Stimulated activated CD8-positive, alpha-beta memory T cell treated with anti-CD3 and anti-CD28 coated beads, Interleukin-12 subunit alpha, Interleukin-12 subunit beta, amount 100 ng/mL, for 4 hours (primary cell): ENCODE data around the gene SUSD6.

Source experiments
- DNase-seq: peaks from one replicate; pipeline ENCODE4 v3.0.0-alpha.2; 2020; ENCODE audit warnings: low read depth

Gene SUSD6

DNA sequence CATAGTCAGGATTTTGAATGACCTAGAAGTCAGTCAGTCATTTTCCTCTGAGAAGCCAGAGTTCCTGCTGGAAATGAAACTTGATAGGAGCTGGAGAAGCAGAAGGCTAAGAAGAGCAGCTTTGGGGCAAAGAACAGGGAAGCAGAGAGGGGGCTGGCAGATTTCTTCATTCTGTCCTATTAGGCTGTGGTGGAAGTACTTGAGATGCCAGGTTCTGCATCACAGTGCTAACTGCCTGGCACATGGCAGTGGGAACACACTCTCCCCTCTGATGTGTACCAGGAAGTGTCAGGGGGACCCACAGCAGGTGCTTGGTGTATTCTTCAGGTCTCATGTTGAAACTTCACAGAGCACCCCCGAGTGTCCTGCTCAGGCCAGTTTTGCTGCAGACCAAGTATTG is 61.0 kb downstream of the SUSD6 start:
- DNase-seq = no peak

DNA sequence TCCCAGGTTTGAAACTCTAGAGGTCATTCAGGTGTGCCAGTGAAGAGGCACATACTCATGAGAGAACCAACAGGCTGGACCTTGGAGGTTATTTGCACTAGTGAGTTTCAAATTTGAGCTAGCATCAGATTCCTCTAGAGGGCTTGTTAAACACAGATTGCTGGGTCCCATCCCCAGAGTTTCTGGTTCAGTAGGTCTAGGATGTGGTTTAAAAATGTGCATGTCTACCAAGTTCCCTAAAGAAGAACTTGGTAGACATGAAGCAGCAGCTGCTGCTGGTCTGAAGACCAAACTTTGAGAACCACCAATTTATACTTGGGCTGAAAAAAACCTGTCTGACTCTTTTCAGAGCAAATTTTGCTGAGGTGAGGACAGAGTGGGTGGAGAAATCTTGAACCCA is 61.7 kb downstream of the SUSD6 start:
- DNase-seq = no peak

DNA sequence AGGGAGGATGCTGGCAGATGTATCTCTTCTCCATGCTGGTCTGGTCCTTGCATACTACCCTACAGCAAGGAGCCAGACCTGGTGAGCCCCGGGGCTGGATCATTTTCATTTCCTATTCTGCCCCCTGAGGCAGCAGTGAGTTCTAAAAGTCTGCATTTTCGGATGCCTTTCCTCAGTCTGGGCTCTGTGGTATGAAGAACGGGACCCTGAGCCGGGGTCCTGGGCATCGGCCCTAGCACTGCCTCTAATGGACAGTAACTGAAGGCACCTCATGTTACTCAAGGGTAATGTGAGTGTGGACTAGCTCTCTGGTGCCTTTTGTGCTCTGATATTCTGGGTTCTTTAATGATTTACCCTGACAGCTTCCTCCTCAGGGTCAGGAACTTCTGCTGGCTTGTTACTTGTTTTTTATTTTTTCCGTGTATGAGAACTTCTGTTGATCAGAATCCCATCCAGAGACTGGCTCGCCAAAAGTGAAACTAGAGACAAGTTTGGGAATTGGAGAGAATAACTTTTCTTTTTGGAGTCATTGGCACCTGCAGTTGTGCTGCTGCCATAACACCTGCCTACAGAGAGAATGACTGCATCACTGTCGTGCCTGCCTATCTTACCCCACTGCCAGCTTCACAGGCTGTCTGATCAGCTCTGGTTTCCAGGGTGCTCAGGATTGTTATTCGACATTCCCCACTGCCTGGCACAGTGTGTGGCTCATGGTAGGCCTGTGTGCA is 62.3 kb downstream of the SUSD6 start:
- DNase-seq = no peak

DNA sequence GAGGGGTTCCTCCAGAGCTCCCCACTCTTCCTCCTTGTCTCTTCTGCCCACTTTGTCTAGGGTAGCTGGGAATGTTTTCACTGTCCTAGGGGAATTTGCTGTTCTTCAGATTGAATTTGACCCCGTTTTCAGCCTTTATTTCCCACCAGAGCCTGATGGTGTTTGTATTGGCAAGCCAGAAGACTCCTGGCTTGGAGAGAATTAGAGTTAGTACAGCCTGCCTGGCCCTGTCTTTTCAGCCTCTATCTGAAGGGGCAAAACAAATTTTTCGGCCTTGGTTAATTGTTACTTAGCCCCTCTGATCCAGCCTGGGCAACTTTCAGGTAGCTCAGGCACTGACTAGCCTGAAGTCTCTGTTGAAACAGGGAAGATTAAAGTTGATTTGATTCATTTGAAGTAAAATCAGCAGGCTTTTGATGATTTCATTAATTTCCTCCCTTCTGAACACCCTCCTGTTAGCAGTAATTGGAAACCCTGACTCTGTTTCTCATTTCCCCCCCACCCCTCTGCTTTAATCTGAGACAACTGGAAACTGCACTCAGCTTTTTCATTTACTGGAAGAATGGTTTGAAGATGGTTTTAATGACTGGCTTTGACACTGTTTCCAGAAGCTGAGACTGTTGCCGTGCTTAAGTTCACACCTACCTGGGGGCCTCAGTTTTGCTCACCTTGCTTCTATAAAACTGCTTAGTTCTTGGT is 63.3 kb downstream of the SUSD6 start:
- no peak for DNase-seq

DNA sequence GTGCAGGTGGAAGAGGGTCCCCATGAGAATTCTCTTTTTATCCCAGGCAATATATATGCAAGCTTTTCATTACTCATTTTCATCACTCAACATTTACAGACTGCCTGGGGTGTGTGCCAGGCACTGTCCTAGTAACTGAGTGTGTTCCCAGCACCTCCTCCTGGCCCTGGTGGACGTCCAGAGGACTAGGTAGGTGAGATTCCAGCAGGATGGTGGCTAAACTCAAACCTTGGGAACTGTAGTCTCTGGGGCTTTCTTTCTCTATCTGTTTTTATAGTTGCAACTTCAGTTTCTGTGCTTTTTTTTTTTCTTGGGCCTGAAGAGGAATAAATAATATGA is 63.8 kb downstream of the SUSD6 start:
- DNase-seq = no peak

DNA sequence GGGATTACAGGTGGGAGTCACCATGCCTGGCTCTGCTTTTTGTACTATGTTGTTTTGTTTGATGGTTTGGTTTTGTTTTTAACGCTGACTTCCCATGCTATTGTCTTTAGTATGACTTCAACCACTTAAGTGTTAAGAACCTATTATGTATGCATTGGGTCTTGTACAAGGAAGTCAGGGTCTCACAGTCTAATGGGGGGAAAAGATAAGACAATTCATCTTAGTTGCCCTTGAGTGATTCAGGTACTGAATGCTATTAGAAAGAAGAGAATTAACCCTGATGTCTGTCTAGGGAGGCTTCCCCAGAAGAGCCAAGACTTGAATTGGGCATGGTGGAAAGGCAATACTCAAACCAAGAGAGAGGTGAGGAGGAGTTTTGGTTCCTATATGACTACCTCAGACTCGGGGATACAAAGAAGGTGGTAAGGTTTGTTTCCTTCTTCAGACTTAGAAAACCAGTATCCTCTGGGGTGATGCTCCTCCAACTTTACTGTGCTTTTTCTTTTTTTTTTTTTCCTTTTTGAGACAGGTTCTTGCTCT is 64.6 kb downstream of the SUSD6 start:
- DNase-seq = no peak

DNA sequence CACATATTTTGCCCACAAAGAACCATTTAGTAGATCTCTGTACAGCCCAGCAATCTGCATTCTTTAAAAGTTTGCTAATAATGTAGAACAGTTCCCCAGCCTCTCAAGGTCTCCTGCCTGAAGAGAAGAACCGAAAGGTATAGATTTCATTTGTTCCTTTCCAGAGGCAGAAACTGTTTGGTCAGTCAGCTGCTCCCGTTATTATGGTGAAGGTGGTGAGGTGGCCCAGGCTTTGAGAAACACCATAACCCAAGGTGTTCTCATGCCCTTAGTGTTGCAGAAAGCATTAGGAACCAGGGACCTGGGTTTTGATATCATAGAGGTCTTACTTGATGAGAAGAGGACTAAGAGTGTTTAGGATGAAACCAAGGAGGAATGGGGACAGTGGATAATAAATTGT is 65.3 kb downstream of the SUSD6 start:
- no peak for DNase-seq

DNA sequence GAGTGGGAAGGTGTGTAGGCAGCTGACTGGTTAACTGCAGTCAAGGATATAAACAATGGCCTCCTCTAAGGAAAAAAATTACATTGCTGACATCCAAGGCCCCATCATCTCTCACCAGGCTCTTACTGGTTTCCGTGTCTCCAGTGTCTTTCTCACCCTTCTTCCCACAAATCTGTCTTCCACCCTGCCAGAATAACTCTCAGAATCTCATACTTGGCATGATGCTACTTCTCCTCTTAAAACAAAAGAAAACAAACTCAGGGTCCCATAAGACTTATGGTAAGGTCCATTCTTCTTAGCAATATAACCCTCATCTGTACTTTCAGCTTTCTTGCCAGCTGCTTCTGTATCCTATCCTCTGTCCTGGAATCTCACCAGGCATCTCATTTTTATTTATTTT is 68.9 kb downstream of the SUSD6 start:
- DNase-seq = no peak

DNA sequence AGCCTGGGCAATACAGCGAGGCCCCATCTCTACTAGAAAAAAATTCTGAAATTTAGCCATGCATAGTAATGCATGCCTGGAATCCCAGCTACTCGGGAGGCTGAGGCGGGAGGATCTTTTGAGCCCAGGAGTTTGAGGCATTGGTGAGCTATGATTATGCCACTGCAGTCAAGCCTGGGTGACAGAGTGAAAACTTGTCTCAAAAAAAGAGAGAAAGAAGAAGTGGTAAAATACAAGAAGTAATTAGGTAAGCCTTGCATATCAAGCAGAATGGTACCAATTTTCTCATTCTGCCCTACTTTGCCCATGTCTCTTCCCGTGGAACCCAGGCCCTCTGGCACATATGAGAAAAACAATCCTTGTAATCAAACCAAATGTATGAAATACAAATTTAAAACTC is 70.7 kb downstream of the SUSD6 start:
- no peak for DNase-seq

DNA sequence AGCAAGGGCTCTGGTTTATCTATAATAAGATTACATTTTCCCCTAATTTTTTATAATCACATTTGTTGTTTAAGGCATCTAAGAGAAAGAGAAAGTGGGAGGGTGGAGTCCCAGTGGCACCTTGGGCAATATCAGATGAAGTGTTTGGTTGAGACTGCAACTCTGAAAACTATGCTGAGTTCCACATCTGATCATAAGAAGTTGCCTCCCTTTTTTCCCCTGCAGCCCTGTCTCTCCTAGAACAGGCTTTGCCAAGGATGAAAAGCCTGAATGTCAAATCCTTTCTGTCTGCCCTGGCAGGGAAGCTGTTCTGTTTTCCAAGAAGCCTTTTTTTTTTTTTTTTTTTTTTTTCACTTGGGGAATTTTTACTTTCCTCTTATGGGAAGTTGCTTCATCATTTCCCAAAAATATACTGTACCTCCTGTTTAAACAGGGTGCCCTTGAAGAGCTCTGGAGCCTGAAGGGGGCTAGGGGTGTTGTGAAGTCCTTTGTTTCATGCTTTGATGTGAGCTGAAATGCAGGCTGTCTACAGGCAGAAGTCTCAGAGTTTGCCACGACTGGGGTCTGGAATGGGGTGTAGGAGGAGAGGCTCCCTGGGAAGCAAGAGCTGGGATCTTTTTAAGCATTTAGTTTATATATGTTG is 71.3 kb downstream of the SUSD6 start:
- DNase-seq = no peak

DNA sequence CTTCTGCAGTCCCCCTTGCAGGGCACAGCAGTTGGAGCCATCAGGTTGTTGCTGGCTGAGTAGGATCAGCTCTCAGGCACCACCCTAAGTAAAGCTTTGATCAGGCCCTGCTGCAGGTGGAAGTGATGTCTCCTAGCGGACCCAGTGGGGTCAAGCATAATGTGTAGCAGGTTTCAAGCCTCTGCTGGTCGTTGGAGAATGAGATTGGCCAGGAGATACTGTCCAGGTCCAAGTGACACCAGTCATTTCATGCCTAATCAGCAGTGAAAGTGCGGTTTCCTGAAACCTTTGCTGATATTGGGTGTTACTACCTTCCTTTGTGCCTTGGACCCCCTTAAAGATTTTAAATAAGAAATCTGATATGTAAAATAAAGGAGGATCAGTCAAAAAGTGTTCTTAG is 72.6 kb downstream of the SUSD6 start:
- DNase-seq = no peak

DNA sequence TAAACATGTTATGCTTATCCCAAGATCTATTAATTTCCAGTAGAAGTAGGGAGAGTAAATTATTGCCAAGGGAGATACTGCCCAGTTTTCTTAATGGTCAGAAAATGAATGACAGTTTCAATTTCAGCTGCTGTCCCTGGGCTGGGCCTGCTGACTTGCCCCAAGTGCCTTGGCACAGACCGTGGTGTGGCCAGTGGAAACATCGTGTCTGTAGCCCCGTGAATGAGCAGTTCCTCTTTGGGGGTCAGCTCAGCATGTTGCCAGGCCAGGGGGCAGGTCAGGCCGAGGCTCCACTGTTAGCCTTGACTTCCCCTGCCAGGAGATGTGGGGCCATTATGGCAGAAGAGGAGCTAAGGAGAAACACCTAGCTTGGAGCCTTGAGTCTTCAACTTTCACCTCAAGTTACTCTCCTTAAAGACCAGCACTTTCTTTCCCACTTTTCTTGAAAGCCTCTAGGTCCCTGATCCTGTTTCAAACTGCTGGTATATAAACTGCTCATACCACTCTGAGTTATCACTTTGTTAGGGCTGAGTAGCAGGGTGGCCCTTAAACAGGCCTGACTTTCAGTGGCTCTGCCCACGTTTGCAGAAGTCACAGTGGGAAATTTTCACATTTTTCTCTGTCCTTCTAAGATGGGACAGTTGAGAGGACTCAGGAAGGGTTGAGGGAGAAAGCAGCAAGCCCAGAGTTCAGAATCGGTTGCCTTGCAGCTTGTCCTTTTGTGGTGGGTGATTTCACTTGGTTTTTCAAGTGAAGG is 73.2 kb downstream of the SUSD6 start:
- DNase-seq = no peak

DNA sequence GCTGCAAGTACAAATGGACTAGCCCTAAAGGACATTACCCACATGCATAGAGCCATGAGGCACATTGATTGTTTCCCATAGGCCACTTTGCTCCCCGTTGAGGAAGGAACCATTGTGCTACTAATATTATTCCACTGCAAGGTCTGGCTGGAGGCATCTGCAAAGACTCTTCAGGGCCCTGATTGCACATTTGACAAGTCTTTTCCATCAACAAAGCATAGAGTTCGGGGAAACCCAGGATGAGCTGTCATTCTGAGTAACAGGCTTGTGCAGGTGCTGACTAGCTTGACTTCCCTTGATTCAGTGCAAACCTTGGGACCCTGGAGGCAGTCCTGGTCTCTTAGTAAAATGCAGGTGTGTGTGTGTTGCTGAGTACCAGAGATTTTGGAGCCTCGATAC is 73.8 kb downstream of the SUSD6 start:
- peak; percentile 19 for DNase-seq

DNA sequence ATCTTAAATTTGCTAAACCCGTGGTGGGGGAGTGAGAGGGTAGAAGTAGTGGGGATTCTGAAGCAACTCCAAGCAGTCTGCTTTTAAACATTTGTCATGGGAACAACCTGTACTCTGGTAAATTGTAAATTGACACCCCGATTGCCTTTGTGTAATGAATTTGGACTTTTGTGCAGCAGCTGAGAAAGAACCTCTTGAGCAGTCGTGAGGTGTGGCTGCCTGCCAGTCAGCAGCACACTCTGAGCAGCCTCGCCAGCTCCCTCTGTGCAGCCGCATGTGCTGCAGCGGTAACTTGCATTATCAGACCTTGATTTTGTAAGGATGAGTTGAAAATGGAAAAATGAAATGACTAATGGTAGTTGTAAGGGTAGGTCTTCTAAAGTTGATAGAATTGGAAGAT is 74.3 kb downstream of the SUSD6 start:
- DNase-seq = no peak

DNA sequence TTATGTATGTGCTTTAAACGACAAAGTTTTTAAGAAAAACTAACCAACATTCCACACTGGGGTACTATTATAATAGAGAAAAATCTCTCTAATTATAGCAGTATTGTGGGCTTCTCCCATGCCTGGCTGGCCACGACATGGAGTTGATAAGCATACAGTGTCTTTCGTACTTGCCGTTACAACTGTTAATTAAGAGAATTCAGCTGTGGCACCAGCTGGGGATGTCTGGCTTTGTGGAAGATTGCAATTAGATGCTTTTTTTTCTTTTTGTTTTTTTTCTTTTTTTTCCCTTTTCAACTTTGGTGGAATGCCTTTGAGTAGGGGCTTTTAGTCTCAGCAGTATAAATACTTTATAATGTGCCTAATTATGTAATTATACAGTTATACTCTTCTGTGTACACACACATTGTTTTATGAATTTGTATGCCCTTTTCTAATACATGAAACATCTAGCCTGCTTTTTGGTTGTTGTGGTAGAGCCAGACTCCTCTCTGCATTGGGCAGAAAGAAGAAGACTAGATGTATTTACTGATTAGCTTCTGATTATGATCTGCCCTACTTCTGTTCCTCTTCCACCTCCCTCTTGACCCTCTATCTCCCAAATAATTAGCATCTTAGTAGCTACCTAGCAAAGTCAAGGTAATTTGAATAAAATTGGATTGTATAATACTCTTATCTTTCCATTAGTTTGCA is 76.4 kb downstream of the SUSD6 start:
- no peak for DNase-seq

DNA sequence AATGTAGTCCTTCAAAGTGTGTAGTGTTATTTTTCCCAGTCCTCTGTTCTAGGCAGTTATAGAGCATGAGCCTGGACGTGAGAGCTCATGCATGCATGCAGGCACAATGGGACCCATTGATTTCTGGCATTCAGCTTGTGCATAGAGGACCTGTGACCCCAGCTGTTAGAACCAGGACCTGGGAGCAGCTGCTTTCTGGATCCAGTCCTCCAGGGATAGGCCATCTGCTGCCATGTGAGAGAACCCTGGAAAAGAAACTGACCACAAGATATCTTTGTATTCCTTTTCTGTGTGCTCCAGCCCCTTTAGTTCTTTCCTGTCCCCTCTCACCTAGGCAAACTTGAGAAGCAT is 76.9 kb downstream of the SUSD6 start:
- no peak for DNase-seq

DNA sequence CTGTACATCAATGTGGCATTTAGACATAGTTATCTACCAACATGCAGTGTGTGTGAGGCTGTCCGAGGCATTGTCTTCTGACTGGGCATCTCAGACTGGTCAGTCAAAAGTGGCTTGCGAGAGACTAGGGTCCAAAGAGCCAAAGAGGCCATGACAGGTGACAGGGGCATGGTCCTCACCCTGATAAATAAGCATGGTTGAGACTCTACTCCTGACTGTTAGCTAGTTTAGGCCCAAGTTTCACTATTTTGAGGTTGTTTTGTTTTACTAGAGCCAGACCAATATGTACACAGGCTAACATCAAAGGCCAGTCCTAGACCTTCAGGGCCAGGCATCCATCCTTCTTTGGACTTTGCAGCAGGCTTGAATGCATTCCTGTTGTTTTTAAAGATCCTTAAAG is 78.6 kb downstream of the SUSD6 start:
- no peak for DNase-seq

DNA sequence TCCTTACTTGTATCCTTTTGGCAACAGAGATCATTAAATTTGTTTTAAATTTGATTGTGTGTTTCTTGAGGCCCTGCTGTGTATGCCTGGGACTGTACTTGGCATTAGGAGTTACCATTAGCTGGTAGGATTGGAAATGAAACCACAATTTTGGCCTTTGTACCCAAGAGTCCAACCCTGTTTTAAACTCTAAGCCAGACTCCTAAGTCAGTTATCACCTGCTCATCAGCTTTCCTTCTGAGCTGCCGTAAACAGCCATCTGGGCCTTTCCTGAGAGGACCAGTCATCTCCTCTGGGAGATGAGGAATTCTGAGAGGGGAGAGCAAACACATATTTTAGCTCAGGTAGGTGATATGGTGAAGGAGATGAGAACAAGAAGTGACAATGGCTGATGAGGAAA is 81.2 kb downstream of the SUSD6 start:
- DNase-seq = no peak

DNA sequence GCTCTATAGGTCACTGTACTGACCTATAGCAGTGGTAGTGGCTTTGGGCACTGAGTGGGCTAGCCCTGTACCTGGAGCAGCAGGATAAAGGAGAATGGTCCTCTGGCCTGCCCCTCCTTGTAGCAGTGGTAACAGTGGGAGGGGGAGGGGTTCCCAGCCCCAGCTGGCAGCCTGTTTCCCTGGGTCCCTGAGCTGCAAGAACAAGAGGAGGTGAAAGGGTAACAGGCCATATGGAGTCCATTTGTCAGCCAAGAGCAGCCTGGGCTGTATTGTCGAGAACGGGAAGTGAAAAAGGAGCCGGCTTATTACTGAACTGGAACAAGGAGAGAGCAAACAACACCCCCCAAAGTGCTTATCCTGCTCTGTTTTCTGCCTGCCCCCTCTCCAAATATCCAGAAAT is 81.7 kb downstream of the SUSD6 start:
- DNase-seq = no peak

DNA sequence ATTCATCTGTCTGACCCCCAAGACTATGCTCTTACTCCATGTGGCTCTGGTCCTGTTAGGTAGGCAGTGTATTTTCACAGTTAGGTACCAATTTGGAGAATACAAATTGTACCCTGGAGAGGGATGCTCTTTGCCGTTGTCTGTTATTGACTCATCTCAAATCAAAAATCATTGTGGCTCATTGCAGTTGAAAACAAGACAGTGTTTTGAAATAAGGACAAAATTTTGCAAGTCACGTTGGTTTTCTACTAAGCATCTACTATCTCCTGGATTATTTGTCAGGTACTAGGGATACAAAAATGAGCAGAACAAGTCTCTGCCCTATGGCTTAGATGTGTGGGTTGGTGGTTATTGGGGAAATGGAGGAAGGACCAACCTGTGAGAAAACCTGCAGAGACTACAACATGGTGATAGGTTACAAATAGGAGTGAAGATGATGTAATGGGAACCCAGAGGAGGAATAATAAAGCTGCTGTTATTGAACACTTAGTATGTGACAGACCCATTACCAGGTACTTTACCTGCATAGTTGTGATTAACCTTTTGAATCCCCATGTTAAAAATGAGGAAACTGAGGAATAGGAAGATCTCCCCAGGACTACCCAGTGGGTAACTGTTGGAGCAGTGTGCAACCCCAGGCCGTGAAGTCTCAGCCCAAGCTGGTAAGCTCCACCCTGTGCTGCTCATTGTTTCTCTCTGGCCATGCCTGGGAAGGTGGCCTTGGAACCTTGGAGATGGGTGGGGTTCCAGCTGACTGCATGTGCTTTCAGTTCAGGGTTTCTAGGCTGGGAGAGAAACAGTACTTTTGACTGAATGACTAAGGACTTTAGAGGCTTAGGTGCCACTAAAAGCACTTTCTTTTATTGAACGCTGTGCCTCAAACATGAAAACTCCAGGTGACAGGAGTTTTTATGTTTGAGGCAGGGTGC is 82.7 kb downstream of the SUSD6 start:
- DNase-seq = no peak

DNA sequence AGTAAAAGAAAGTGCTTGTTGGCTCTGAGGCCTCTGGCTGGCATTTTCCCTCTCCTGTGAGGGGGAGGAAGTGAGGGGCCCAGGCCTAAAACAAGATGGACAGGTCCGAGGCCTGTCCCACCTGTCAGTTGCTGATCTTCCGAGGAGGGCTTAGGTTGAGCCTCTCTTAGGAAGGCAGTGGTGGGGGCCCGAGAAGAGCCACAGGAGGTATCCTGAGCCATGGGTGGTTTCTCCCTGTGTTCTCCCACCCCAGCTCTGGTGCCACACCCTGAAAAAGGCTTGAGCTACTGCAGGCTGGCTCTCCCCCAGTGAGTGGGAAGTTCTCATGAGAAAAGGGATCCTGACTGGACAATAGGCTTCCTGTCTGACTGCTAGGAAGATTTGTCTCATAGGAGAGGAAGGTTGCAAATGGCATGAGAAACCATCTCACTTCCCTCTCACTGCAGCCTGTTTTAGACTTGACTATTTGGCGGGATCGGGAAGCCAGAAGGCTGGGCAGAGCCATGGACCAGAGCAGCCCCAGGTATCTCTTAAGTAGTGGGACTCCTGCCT is 83.4 kb downstream of the SUSD6 start:
- no peak for DNase-seq
